WTC11 (cell line): ENCODE data around the gene HNRNPUL2. TPM values are rescaled to one million over a fixed set of nuclear protein-coding genes. Genes with fewer than 3 reads are reported as not detected.
A peak's percentile ranks its signal among the peaks of the same experiment; 100 is the strongest.

ENCODE experiments used
- ATAC-seq: fragments of 200-7000 bp; cut with Tn5 transposase; 2 replicates; pipeline ENCODE4 v1.10.0; 2021; ENCODE audit warnings: mild to moderate bottlenecking, moderate library complexity
- CTCF ChIA-PET: fragments of 300-600 bp; sonication (Branson Sonifier 250); formaldehyde crosslinking; loops from one replicate; lab custom pipeline; 2021; ENCODE audit warnings: antibody characterized with exemption; lab: Charles Lee
- POLR2A ChIA-PET: fragments of 350-600 bp; sonication (Branson Sonifier 250); formaldehyde crosslinking; loops from one replicate; lab custom pipeline; 2021; ENCODE audit warnings: antibody characterized with exemption; lab: Charles Lee
- DNase-seq: peaks from one replicate; pipeline ENCODE4 v3.0.0; 2021; ENCODE audit warnings: low spot score
- H3K27ac Mint-ChIP-seq: 2 replicates; pipeline ENCODE4 v1.8.0; 2021; ENCODE audit warnings: mixed read lengths
- H3K27me3 Mint-ChIP-seq: 2 replicates; pipeline ENCODE4 v1.8.0; 2021; ENCODE audit warnings: low read depth, mild to moderate bottlenecking, moderate library complexity, mixed read lengths
- H3K36me3 Mint-ChIP-seq: 2 replicates; pipeline ENCODE4 v1.8.0; 2021; ENCODE audit warnings: mixed read lengths
- H3K4me1 Mint-ChIP-seq: 2 replicates; pipeline ENCODE4 v1.8.0; 2022; ENCODE audit warnings: mixed read lengths
- H3K4me3 Mint-ChIP-seq: 2 replicates; pipeline ENCODE4 v1.8.0; 2021; ENCODE audit warnings: mild to moderate bottlenecking, moderate library complexity, mixed read lengths
- H3K9me3 Mint-ChIP-seq: 2 replicates; pipeline ENCODE4 v1.8.0; 2021; ENCODE audit warnings: mixed read lengths
- AFF4 ChIP-seq: sonication (generic); formaldehyde crosslinking; IDR thresholded peaks from 2 replicates; pipeline ENCODE4 v1.8.1; 2023; ENCODE audit warnings: mild to moderate bottlenecking, missing genetic modification reagents, borderline replicate concordance
- ARID4B ChIP-seq: sonication (generic); formaldehyde crosslinking; IDR thresholded peaks from 2 replicates; pipeline ENCODE4 v1.8.0; 2023; ENCODE audit warnings: missing genetic modification reagents, mild to moderate bottlenecking, borderline replicate concordance
- ATF2 ChIP-seq: sonication (generic); formaldehyde crosslinking; IDR thresholded peaks from 2 replicates; pipeline ENCODE4 v1.8.1; 2022; ENCODE audit warnings: low read depth, missing genetic modification reagents, borderline replicate concordance
- CDX4 ChIP-seq: fragments of 250-450 bp; sonication (Bioruptor Pico); IDR thresholded peaks from 2 replicates; pipeline ENCODE4 v1.9.0; 2021; ENCODE audit warnings: moderate library complexity, mild to moderate bottlenecking, inconsistent platforms, borderline replicate concordance
- E2F5 ChIP-seq: sonication (generic); formaldehyde crosslinking; IDR thresholded peaks from 2 replicates; pipeline ENCODE4 v1.8.1; 2022; ENCODE audit warnings: mild to moderate bottlenecking, moderate library complexity, missing genetic modification reagents
- ELF4 ChIP-seq: sonication (generic); formaldehyde crosslinking; IDR thresholded peaks from 2 replicates; pipeline ENCODE4 v1.8.1; 2022; ENCODE audit warnings: low read depth, mild to moderate bottlenecking, moderate library complexity, missing genetic modification reagents
- ERG ChIP-seq: fragments of 250-450 bp; sonication (Bioruptor Pico); IDR thresholded peaks from 2 replicates; pipeline ENCODE4 v1.8.0; 2021; ENCODE audit warnings: mild to moderate bottlenecking
- ETV6 ChIP-seq: sonication (generic); formaldehyde crosslinking; IDR thresholded peaks from 2 replicates; pipeline ENCODE4 v1.8.1; 2022; ENCODE audit warnings: mild to moderate bottlenecking, missing genetic modification reagents
- JAZF1 ChIP-seq: fragments of 250-450 bp; sonication (Bioruptor Pico); IDR thresholded peaks from 2 replicates; pipeline ENCODE4 v1.9.0; 2021; ENCODE audit warnings: moderate library complexity, mild to moderate bottlenecking, inconsistent platforms
- KAT7 ChIP-seq: sonication (generic); formaldehyde crosslinking; IDR thresholded peaks from 2 replicates; pipeline ENCODE4 v1.8.1; 2023; ENCODE audit warnings: missing genetic modification reagents, mild to moderate bottlenecking, borderline replicate concordance
- USF1 ChIP-seq: sonication (generic); formaldehyde crosslinking; IDR thresholded peaks from 2 replicates; pipeline ENCODE4 v1.8.0; 2022; ENCODE audit warnings: mild to moderate bottlenecking, missing genetic modification reagents
- ZBTB43 ChIP-seq: sonication (generic); formaldehyde crosslinking; IDR thresholded peaks from 2 replicates; pipeline ENCODE4 v1.8.1; 2023; ENCODE audit warnings: mild to moderate bottlenecking, missing genetic modification reagents
- ZMAT4 ChIP-seq: fragments of 250-450 bp; sonication (Bioruptor Pico); IDR thresholded peaks from 2 replicates; pipeline ENCODE4 v1.9.0; 2021; ENCODE audit warnings: mild to moderate bottlenecking
- ZNF263 ChIP-seq: sonication (generic); formaldehyde crosslinking; IDR thresholded peaks from 2 replicates; pipeline ENCODE4 v1.8.1; 2022; ENCODE audit warnings: low read depth, mild to moderate bottlenecking, moderate library complexity, missing genetic modification reagents
- ZNF281 ChIP-seq: sonication (generic); formaldehyde crosslinking; IDR thresholded peaks from 2 replicates; pipeline ENCODE4 v1.8.0; 2023; ENCODE audit warnings: mild to moderate bottlenecking, missing genetic modification reagents
- total RNA-seq: library from RNA; stranded (reverse); gene quantifications from 3 replicates; pipeline ENCODE4 v1.2.3, GENCODE V29; 2021

HNRNPUL2 gene
- total RNA-seq, 1 experiment from 2014 or later, result 42.1 TPM

GRCh38 chr11:62715150-62716130 is 11.8 kb downstream of the HNRNPUL2 start:
- peaks cover 85% of the 10 kb centered on the region for H3K36me3 Mint-ChIP-seq
- H3K4me3 Mint-ChIP-seq, result no peak overlapping the region
- TF ChIP-seq USF1, result no peak
- no peak for TF ChIP-seq ETV6 (CRISPR knock-in tag)
- no peak for TF ChIP-seq E2F5 (CRISPR knock-in tag)
- no peak for TF ChIP-seq ZNF263
- TF ChIP-seq CDX4 (CRISPR knock-in tag), result no peak
- no peak for TF ChIP-seq ARID4B (CRISPR knock-in tag)
- no peak for TF ChIP-seq JAZF1 (CRISPR knock-in tag)
- TF ChIP-seq KAT7 (CRISPR knock-in tag), result no peak
- TF ChIP-seq ATF2 (CRISPR knock-in tag), result no peak
- no peak for TF ChIP-seq AFF4 (CRISPR knock-in tag)
- no peak for TF ChIP-seq ZMAT4 (CRISPR knock-in tag)
- TF ChIP-seq ERG, result no peak
- no peak for TF ChIP-seq ZBTB43 (CRISPR knock-in tag)
- no peak for TF ChIP-seq ZNF281 (CRISPR knock-in tag)
- TF ChIP-seq ELF4 (CRISPR knock-in tag), result no peak
- no peaks in the 10 kb centered on the region for H3K9me3 Mint-ChIP-seq
- H3K27me3 Mint-ChIP-seq, result no peaks in the 10 kb centered on the region
- peak overlapping the region; percentile 37 for H3K27ac Mint-ChIP-seq
- ChIA-PET CTCF (interaction anchor here (1.2 to 4.1 kb wide), 4 partner anchors 8 to 71 kb away, joined by 3 to 14 read pairs (median 4); partner anchors contain the start of genes BSCL2, GNG3, HNRNPUL2 and TAF6L), POLR2A (interaction anchor here (0.5 to 0.8 kb wide), 2 partner anchors 12 to 73 kb away, joined by 3 to 6 read pairs; partner anchors contain the start of gene HNRNPUL2)
- H3K4me1 Mint-ChIP-seq, result peaks cover 28% of the 10 kb centered on the region
- DNase-seq (no peak), ATAC-seq (peak; percentile 71)
